Motor neuron (in vitro differentiated cells): ENCODE results near the gene ANAPC1. TPM values are rescaled to one million over a fixed set of nuclear protein-coding genes. Genes with fewer than 3 reads are reported as not detected.
A peak's percentile ranks its signal among the peaks of the same experiment; 100 is the strongest.

Source experiments
- ATAC-seq, 8 experiments: fragments of 200-7000 bp; cut with Tn5 transposase; replicated peaks in 6 of 8; 2 replicates each; pipeline ENCODE4 v1.8.0; 2021; ENCODE audit warnings: mild to moderate bottlenecking in 8 of 8, moderate library complexity in 8 of 8
- H3K27ac ChIP-seq, 2 donors: fragments of 250-450 bp; sonication (Bioruptor Pico); 2 replicates each; pipeline ENCODE4 v1.9.0; 2021; ENCODE audit warnings: antibody characterized with exemption in 2 of 2, mild to moderate bottlenecking in 2 of 2, moderate library complexity in 1 of 2
- H3K4me1 ChIP-seq, 2 donors: fragments of 250-450 bp; sonication (Bioruptor Pico); replicated peaks in 1 of 2; 2 replicates each; pipeline ENCODE4 v1.6.1; 2021; ENCODE audit warnings: antibody characterized with exemption in 2 of 2, mild to moderate bottlenecking in 2 of 2, moderate library complexity in 1 of 2
- H3K4me3 ChIP-seq, 5 donors: fragments of 250-450 bp; sonication (Bioruptor Pico); 2 replicates each; pipeline ENCODE4 v1.9.0; 2021; ENCODE audit warnings: antibody characterized with exemption in 5 of 5, mild to moderate bottlenecking in 5 of 5, moderate library complexity in 4 of 5
- WGBS, 10 experiments: fragments of 450-650 bp; shearing (Covaris generic); methylation state at CpG; one replicate each; pipeline ENCODE4 v1.0.0; 2022; 5-methylcytosine and 5-hydroxymethylcytosine counted together
- in situ Hi-C, 9 experiments: fragments of 400-800 bp; cut with MboI; loops; one replicate each; pipeline ENCODE4 v1.15.0; 2021; ENCODE audit warnings: low sequenced_read_pairs in 9 of 9, low pct_unique_long_range_greater_than_20kb in 2 of 9; ENCODE audit not compliant: unreplicated experiment in 9 of 9
- total RNA-seq, 8 experiments: library from RNA; unstranded; fragments of 300-600 nt; gene quantifications; 2 replicates each; pipeline versions ENCODE4 v1.2.3 to v1.2.4, GENCODE V29; 2022

Gene ANAPC1
- total RNA-seq = 10 to 100 TPM; 21.7 to 59.3 (median 33.1) TPM

- Histone ChIP-seq H3K4me3 (peak within 1 kb of the TSS; percentile 58 to 91 (median 76)), H3K4me1 (peaks cover 3 to 8% of the 10 kb centered on the region in 2 donors), H3K27ac (peak within 1 kb of the TSS; percentile 60 to 77)
- in situ Hi-C loops = loop anchor here in 3 of 9 experiments (10.0 to 25.0 kb wide), 2 partner anchors 153 to 161 kb away; no protein-coding TSS in a partner anchor
- WGBS, 10 experiments = 0 to 4% (median 0%) methylated on average over 4 to 21 of the region's 73 CpGs; no CpG with 5 or more reads in 4 of the 10 experiments
- ATAC-seq = peak; percentile 92 to 97 (median 95)
These were observed at the start of gene ANAPC1 for GRCh38 chr2:111883661-111884591. TSS of gene ANAPC1 (minus strand) at chr2:111884193. CDS start at chr2:111880825, 3,368 bp downstream.

GRCh38 chr2:111932841-111933291 is 48.9 kb upstream of the ANAPC1 start:
- in situ Hi-C loops = no loop called here
- no peak for ATAC-seq
- Histone ChIP-seq H3K4me1 (no peaks in the 10 kb centered on the region), H3K27ac (no peak overlapping the region), H3K4me3 (no peak overlapping the region)
- WGBS, 10 experiments = 33 to 100% (median 95%) methylated on average over 1 to 4 of the region's 4 CpGs; no CpG with 5 or more reads in 2 of the 10 experiments

GRCh38 chr2:111930875-111931274 is 46.9 kb upstream of the ANAPC1 start:
- no peak overlapping the region for H3K4me3 ChIP-seq
- in situ Hi-C loops = no loop called here
- ATAC-seq = peak in 2 of 8 experiments; percentile 39 to 58
- no peak overlapping the region for H3K27ac ChIP-seq
- 0 to 100% (median 67%) methylated on average over 2 of the region's 2 CpGs; no CpG with 5 or more reads in 3 of the 10 experiments for WGBS, 10 experiments
- no peaks in the 10 kb centered on the region for H3K4me1 ChIP-seq

- 55 to 100% (median 90%) methylated on average over 1 to 3 of the region's 6 CpGs; no CpG with 5 or more reads in 3 of the 10 experiments for WGBS, 10 experiments
These were observed 46.4 kb upstream of the ANAPC1 start for GRCh38 chr2:111930409-111930808.

GRCh38 chr2:111927723-111928122 is 43.7 kb upstream of the ANAPC1 start:
- no peak overlapping the region for H3K27ac ChIP-seq
- 27 to 100% (median 71%) methylated on average over 1 to 2 of the region's 2 CpGs; no CpG with 5 or more reads in 5 of the 10 experiments for WGBS, 10 experiments
- ATAC-seq = no peak
- H3K4me3 ChIP-seq = no peak overlapping the region
- H3K4me1 ChIP-seq = no peaks in the 10 kb centered on the region
- in situ Hi-C loops = no loop called here

More at GRCh38 chr2:111930409-111930808, 46.4 kb upstream of the ANAPC1 start:
- Histone ChIP-seq H3K4me1 (no peaks in the 10 kb centered on the region), H3K4me3 (no peak overlapping the region), H3K27ac (no peak overlapping the region)
- in situ Hi-C loops = no loop called here
- ATAC-seq = no peak

- no peak for ATAC-seq
- in situ Hi-C loops = loop anchor here in 4 of 9 experiments (25.0 kb wide), 1 partner anchor 113 kb away; no protein-coding TSS in a partner anchor
- 17 to 100% (median 89%) methylated on average over 1 to 3 of the region's 3 CpGs; no CpG with 5 or more reads in 3 of the 10 experiments for WGBS, 10 experiments
- Histone ChIP-seq H3K4me1 (no peaks in the 10 kb centered on the region), H3K4me3 (no peak overlapping the region), H3K27ac (no peak overlapping the region)
These were observed 40.7 kb upstream of the ANAPC1 start for GRCh38 chr2:111924617-111925107.

- no peak overlapping the region for H3K4me3 ChIP-seq
- H3K4me1 ChIP-seq = peaks cover 0 to 4% of the 10 kb centered on the region in 2 donors
- H3K27ac ChIP-seq = no peak overlapping the region
- in situ Hi-C loops = loop anchor here in 4 of 9 experiments (25.0 kb wide), 1 partner anchor 114 kb away; no protein-coding TSS in a partner anchor
- WGBS, 10 experiments = 69 to 100% (median 76%) methylated on average over 1 to 4 of the region's 4 CpGs; no CpG with 5 or more reads in 6 of the 10 experiments
- peak in 3 of 8 experiments; percentile 44 to 92 (median 67) for ATAC-seq
These were observed 39.3 kb upstream of the ANAPC1 start for GRCh38 chr2:111923276-111923804.

- Histone ChIP-seq H3K4me3 (no peak overlapping the region), H3K4me1 (peaks cover 0 to 5% of the 10 kb centered on the region in 2 donors), H3K27ac (no peak overlapping the region)
- in situ Hi-C loops = loop anchor here in 4 of 9 experiments (25.0 kb wide), 1 partner anchor 117 kb away; no protein-coding TSS in a partner anchor
- ATAC-seq = peak in 1 of 8 experiments; percentile 43
- 56 to 100% (median 85%) methylated on average over 2 to 8 of the region's 8 CpGs; no CpG with 5 or more reads in 1 of the 10 experiments for WGBS, 10 experiments
These were observed 36.0 kb upstream of the ANAPC1 start for GRCh38 chr2:111919794-111920608.

GRCh38 chr2:111919365-111919764 is 35.4 kb upstream of the ANAPC1 start:
- no peak overlapping the region for H3K4me3 ChIP-seq
- 17 to 75% (median 60%) methylated on average over 1 to 2 of the region's 2 CpGs; no CpG with 5 or more reads in 5 of the 10 experiments for WGBS, 10 experiments
- ATAC-seq = no peak
- no peak overlapping the region for H3K27ac ChIP-seq
- peaks cover 0 to 5% of the 10 kb centered on the region in 2 donors for H3K4me1 ChIP-seq
- in situ Hi-C loops = loop anchor here in 4 of 9 experiments (25.0 kb wide), 1 partner anchor 118 kb away; no protein-coding TSS in a partner anchor

GRCh38 chr2:111918383-111918806 is 34.4 kb upstream of the ANAPC1 start:
- WGBS, 10 experiments = 0 to 83% (median 63%) methylated on average over 1 of the region's 1 CpG; no CpG with 5 or more reads in 6 of the 10 experiments
- ATAC-seq = peak in 3 of 8 experiments; percentile 54 to 94 (median 88)
- H3K4me1 ChIP-seq = peaks cover 0 to 5% of the 10 kb centered on the region in 2 donors

GRCh38 chr2:111917106-111917505 is 33.1 kb upstream of the ANAPC1 start:
- ATAC-seq = peak in 1 of 8 experiments; percentile 26
- Histone ChIP-seq H3K27ac (no peak overlapping the region), H3K4me1 (peaks cover 0 to 5% of the 10 kb centered on the region in 2 donors), H3K4me3 (no peak overlapping the region)
- in situ Hi-C loops = loop anchor here in 4 of 9 experiments (25.0 kb wide), 1 partner anchor 120 kb away; no protein-coding TSS in a partner anchor
- WGBS, 10 experiments = 0 to 100% (median 61%) methylated on average over 1 to 3 of the region's 3 CpGs; no CpG with 5 or more reads in 4 of the 10 experiments

More at GRCh38 chr2:111918383-111918806, 34.4 kb upstream of the ANAPC1 start:
- Histone ChIP-seq H3K27ac (no peak overlapping the region), H3K4me3 (no peak overlapping the region)
- in situ Hi-C loops = loop anchor here in 4 of 9 experiments (25.0 kb wide), 1 partner anchor 119 kb away; no protein-coding TSS in a partner anchor
